Panc1 (cell line): ENCODE measurements around the gene ARFIP2. TPM values are rescaled to one million over a fixed set of nuclear protein-coding genes. Genes with fewer than 3 reads are reported as not detected.

Experiments
- ATAC-seq: fragments of 200-7000 bp; cut with Tn5 transposase; 2 replicates; pipeline ENCODE4 v1.9.1; 2020; ENCODE audit warnings: mild to moderate bottlenecking, moderate library complexity
- BruUV-seq: library from RNA; stranded (reverse); fragments of 400-500 nt; replicated peaks from 2 replicates; lab custom pipeline; 2021; lab: Mats Ljungman, UMichigan
- CTCF ChIA-PET: fragments of 300-600 bp; sonication (Branson Sonifier 250); formaldehyde crosslinking; loops from one replicate; lab custom pipeline; 2022; ENCODE audit warnings: antibody characterized with exemption; lab: Charles Lee
- POLR2A ChIA-PET: fragments of 300-600 bp; sonication (Branson Sonifier 250); formaldehyde crosslinking; loops from one replicate; lab custom pipeline; 2022; ENCODE audit warnings: antibody characterized with exemption; lab: Charles Lee
- DNase-seq: peaks from one replicate; pipeline ENCODE4 v3.0.0-alpha.2; 2010; ENCODE audit warnings: low read depth, low spot score
- H3K27ac ChIP-seq: 2 replicates; pipeline ENCODE4 v1.5.1; 2011; ENCODE audit warnings: mild to moderate bottlenecking, low read length, inconsistent platforms
- H3K27me3 ChIP-seq: fragments of 200-500 bp; sonication (Bioruptor generic); 2 replicates; pipeline ENCODE4 v1.6.0; 2014; ENCODE audit warnings: low read length, inconsistent platforms; ENCODE audit not compliant: control insufficient read depth, insufficient read depth
- H3K36me3 ChIP-seq: fragments of 200-500 bp; sonication (Bioruptor generic); 2 replicates; pipeline ENCODE4 v1.5.1; 2014; ENCODE audit warnings: inconsistent platforms, mild to moderate bottlenecking, low read length, moderate library complexity; ENCODE audit not compliant: control insufficient read depth, insufficient read depth
- H3K4me1 ChIP-seq: 2 replicates; pipeline ENCODE4 v1.5.1; 2011; ENCODE audit warnings: inconsistent platforms, mild to moderate bottlenecking, low read length, moderate library complexity; ENCODE audit not compliant: control insufficient read depth, insufficient read depth
- H3K4me3 ChIP-seq, 2 experiments: 2 replicates each; pipeline ENCODE4 v1.5.1; 2011 to 2012; ENCODE audit warnings: low read depth in 2 of 2, low read length in 2 of 2, mild to moderate bottlenecking in 2 of 2, inconsistent platforms in 1 of 2, moderate library complexity in 1 of 2
- H3K9me3 ChIP-seq: fragments of 200-500 bp; sonication (Bioruptor generic); 2 replicates; pipeline ENCODE4 v1.5.1; 2014; ENCODE audit warnings: low read depth, mild to moderate bottlenecking, inconsistent platforms, low read length, moderate library complexity; ENCODE audit not compliant: control insufficient read depth, insufficient read depth
- CTCF ChIP-seq: fragments of 450-650 bp; IDR thresholded peaks from 2 replicates; pipeline ENCODE4 v1.5.1; 2017; ENCODE audit warnings: mild to moderate bottlenecking
- POLR2AphosphoS5 ChIP-seq: IDR thresholded peaks from 2 replicates; pipeline ENCODE4 v1.6.1; 2012; ENCODE audit warnings: mild to moderate bottlenecking, low read depth, low read length, moderate library complexity
- REST ChIP-seq, 2 experiments: IDR thresholded peaks; 2 replicates each; pipeline ENCODE4 v1.6.1; 2011 to 2012; ENCODE audit warnings: low read depth in 2 of 2, control low read depth in 1 of 2, low read length in 1 of 2, mild to moderate bottlenecking in 1 of 2, moderate library complexity in 1 of 2; ENCODE audit not compliant: insufficient read depth in 1 of 2
- SIN3A ChIP-seq: IDR thresholded peaks from 2 replicates; pipeline ENCODE4 v1.6.1; 2012; ENCODE audit warnings: low read depth, mild to moderate bottlenecking, low read length, moderate library complexity, borderline replicate concordance; ENCODE audit not compliant: insufficient read depth
- TCF7L2 ChIP-seq: IDR thresholded peaks from 2 replicates; pipeline ENCODE4 v1.6.1; 2011; ENCODE audit warnings: mild to moderate bottlenecking, low read depth, low read length, inconsistent platforms
- in situ Hi-C: cut with HindIII; loops from 2 replicates; pipeline ENCODE4 v1.10.0; 2016; ENCODE audit warnings: low sequenced_read_pairs, low pct_unique_long_range_greater_than_20kb
- intact Hi-C: fragments of 100-400 bp; cut with micrococcal nuclease; formaldehyde crosslinking; loops from one replicate; pipeline ENCODE4 v1.10.0; 2022; ENCODE audit not compliant: unreplicated experiment
- total RNA-seq: library from RNA; stranded (reverse); gene quantifications from one replicate; pipeline ENCODE4 v1.2.1, GENCODE V29; 2021; ENCODE audit not compliant: unreplicated experiment

Gene ARFIP2
- total RNA-seq, 1 experiment from 2014 or later, result 116 TPM

GRCh38 chr11:6457581-6458320 lies 23.4 kb downstream of the ARFIP2 start:
- no peak overlapping the region for H3K4me3 ChIP-seq
- in situ Hi-C loops (no loop called here), intact Hi-C loops (no loop called here)
- CTCF ChIA-PET, result interaction anchor here (0.5 to 1.9 kb wide), 2 partner anchors 79 to 120 kb away, joined by 6 to 7 read pairs; no protein-coding TSS in a partner anchor
- H3K9me3 ChIP-seq, result no peaks in the 10 kb centered on the region
- H3K4me1 ChIP-seq, result no peaks in the 10 kb centered on the region
- DNase-seq (no peak), ATAC-seq (peak; percentile 12; the same call in 1 of the 2 replicates)
- H3K27ac ChIP-seq, result no peak overlapping the region
- no TSS peak for BruUV-seq
- TF ChIP-seq CTCF, result no peak
- no peak for TF ChIP-seq POLR2AphosphoS5
- no peak for TF ChIP-seq TCF7L2
- TF ChIP-seq REST (IDR thresholded peaks at IDR 0.05; ENCODE audit: insufficient read depth in 1 of 2, low read depth in 2 of 2, low read length in 1 of 2), result no peak
- TF ChIP-seq SIN3A, result no peak
- POLR2A ChIA-PET, result interaction anchor here (0.6 kb wide), 1 partner anchor 30 kb away, joined by 7 read pairs; no protein-coding TSS in a partner anchor
- no peaks in the 10 kb centered on the region for H3K27me3 ChIP-seq
- H3K36me3 ChIP-seq, result no peaks in the 10 kb centered on the region; the same call in 1 of the 2 replicates

GRCh38 chr11:6456361-6457073 lies 24.6 kb downstream of the ARFIP2 start:
- in situ Hi-C loops, result no loop called here
- no peak for ATAC-seq

More at GRCh38 chr11:6456361-6457073, 24.6 kb downstream of the ARFIP2 start:
- no peak for TF ChIP-seq REST (IDR thresholded peaks at IDR 0.05; ENCODE audit: insufficient read depth in 1 of 2, low read depth in 2 of 2, low read length in 1 of 2)
- Histone ChIP-seq H3K36me3 (no peaks in the 10 kb centered on the region; the same call in 1 of the 2 replicates), H3K27ac (no peak overlapping the region), H3K4me3 (no peak overlapping the region), H3K4me1 (no peaks in the 10 kb centered on the region), H3K9me3 (no peaks in the 10 kb centered on the region), H3K27me3 (no peaks in the 10 kb centered on the region)
- no peak for DNase-seq
- BruUV-seq, result no TSS peak
- intact Hi-C loops, result no loop called here
- ChIA-PET CTCF (interaction anchor here (1.9 kb wide), 1 partner anchor 77 kb away, joined by 6 read pairs; no protein-coding TSS in a partner anchor), POLR2A (no interaction called here)
